HepG2 (cell line): Measurements from ENCODE around the gene PPHLN1. TPM values are rescaled to one million over a fixed set of nuclear protein-coding genes. Genes with fewer than 3 reads are reported as not detected.

Experiments
- CREBL2 ChIP-seq: sonication (generic); formaldehyde crosslinking; IDR thresholded peaks from 2 replicates; pipeline ENCODE4 v1.8.1; 2023; ENCODE audit warnings: missing genetic modification reagents, mild to moderate bottlenecking, borderline replicate concordance
- DRAP1 ChIP-seq: IDR thresholded peaks from 2 replicates; pipeline ENCODE4 v1.6.1; 2016; ENCODE audit warnings: missing genetic modification reagents, missing compliant biosample characterization
- FLYWCH1 ChIP-seq: sonication (generic); formaldehyde crosslinking; IDR thresholded peaks from 2 replicates; pipeline ENCODE4 v1.8.1; 2023; ENCODE audit warnings: mild to moderate bottlenecking, missing genetic modification reagents
- GLMP ChIP-seq: sonication (generic); formaldehyde crosslinking; IDR thresholded peaks from 2 replicates; pipeline ENCODE4 v1.9.0; 2021; ENCODE audit warnings: missing genetic modification reagents, mild to moderate bottlenecking, borderline replicate concordance
- MAZ ChIP-seq, 2 experiments: sonication (generic) in 1 of 2; formaldehyde crosslinking in 1 of 2; IDR thresholded peaks; 2 replicates each; pipeline versions ENCODE4 v1.5.0 to v1.6.1; 2012 to 2020; ENCODE audit warnings: low read depth in 2 of 2, mild to moderate bottlenecking in 2 of 2, borderline replicate concordance in 1 of 2, improper control_type of control experiment in 1 of 2, low read length in 1 of 2, missing genetic modification reagents in 1 of 2, moderate library complexity in 1 of 2
- MEIS1 ChIP-seq: sonication (generic); formaldehyde crosslinking; IDR thresholded peaks from 2 replicates; pipeline ENCODE4 v1.9.0; 2021; ENCODE audit warnings: mild to moderate bottlenecking, missing genetic modification reagents, moderate library complexity, borderline replicate concordance
- RARA ChIP-seq: IDR thresholded peaks from 2 replicates; pipeline ENCODE4 v1.6.1; 2016; ENCODE audit warnings: missing genetic modification reagents, missing compliant biosample characterization
- RBFOX2 ChIP-seq: fragments of 200-400 bp; formaldehyde crosslinking; IDR thresholded peaks from 2 replicates; pipeline ENCODE4 v1.6.1; 2017; ENCODE audit warnings: low read depth, mild to moderate bottlenecking, low read length
- SIN3B ChIP-seq: fragments of 150-350 bp; IDR thresholded peaks from 2 replicates; pipeline ENCODE4 v1.6.1; 2014; ENCODE audit warnings: low read length
- SMARCE1 ChIP-seq: fragments of 450-650 bp; IDR thresholded peaks from 2 replicates; pipeline ENCODE4 v1.6.1; 2017; ENCODE audit warnings: borderline replicate concordance
- STAG1 ChIP-seq: sonication (generic); formaldehyde crosslinking; IDR thresholded peaks from 2 replicates; pipeline ENCODE4 v1.4.0; 2020; ENCODE audit warnings: missing genetic modification reagents
- TFDP1 ChIP-seq: IDR thresholded peaks from 2 replicates; pipeline ENCODE4 v1.6.1; 2016; ENCODE audit warnings: missing compliant biosample characterization, missing genetic modification reagents, borderline replicate concordance
- ZNF230 ChIP-seq: sonication (generic); formaldehyde crosslinking; IDR thresholded peaks from 2 replicates; pipeline ENCODE4 v1.4.0; 2020; ENCODE audit warnings: mild to moderate bottlenecking, missing genetic modification reagents
- ZNF280B ChIP-seq: sonication (generic); formaldehyde crosslinking; IDR thresholded peaks from 2 replicates; pipeline ENCODE4 v1.5.0; 2020; ENCODE audit warnings: missing genetic modification reagents, mild to moderate bottlenecking, borderline replicate concordance
- ZNF350 ChIP-seq: sonication (generic); formaldehyde crosslinking; IDR thresholded peaks from 2 replicates; pipeline ENCODE4 v1.4.0; 2020; ENCODE audit warnings: mild to moderate bottlenecking, low read depth, missing genetic modification reagents, borderline replicate concordance
- ZNF484 ChIP-seq: sonication (generic); formaldehyde crosslinking; IDR thresholded peaks from 2 replicates; pipeline ENCODE4 v1.5.1; 2020; ENCODE audit warnings: mild to moderate bottlenecking, low read depth, missing genetic modification reagents, borderline replicate concordance
- ZNF766 ChIP-seq: sonication (generic); formaldehyde crosslinking; IDR thresholded peaks from 2 replicates; pipeline ENCODE4 v1.5.0; 2020; ENCODE audit warnings: missing genetic modification reagents, borderline replicate concordance
- ZNF878 ChIP-seq: sonication (generic); formaldehyde crosslinking; IDR thresholded peaks from 2 replicates; pipeline ENCODE4 v1.8.1; 2023; ENCODE audit warnings: mild to moderate bottlenecking, missing genetic modification reagents, moderate library complexity
- ZSCAN29 ChIP-seq: sonication (generic); formaldehyde crosslinking; conservative IDR thresholded peaks from 2 replicates; pipeline ENCODE4 v1.4.0; 2020; ENCODE audit warnings: mild to moderate bottlenecking, missing genetic modification reagents
- ZXDC ChIP-seq: sonication (generic); formaldehyde crosslinking; IDR thresholded peaks from 2 replicates; pipeline ENCODE4 v1.5.0; 2020; ENCODE audit warnings: mild to moderate bottlenecking, missing genetic modification reagents
- polyA plus RNA-seq, 8 experiments: library from polyadenylated mRNA; depleted of rRNA in 3 of 8; stranded (reverse) in 7 of 8; unstranded in 1 of 8; fragments of >200 nt; fragmentation: Illumina TruSeq in 4 of 8; extraction: Trizol in 4 of 8; gene quantifications; 2 replicates each; pipeline versions ENCODE4 v1.2.1 to v1.2.3, GENCODE V29; 2011 to 2016; ENCODE audit warnings: low read depth in 4 of 8, missing spikeins in 1 of 8, mixed read lengths in 1 of 8; ENCODE audit not compliant: insufficient read depth in 1 of 8
- total RNA-seq, 5 experiments: library from RNA; depleted of rRNA; stranded (reverse); fragments of >200 nt; fragmentation: Illumina TruSeq; extraction: Trizol; gene quantifications; 2 replicates each; pipeline ENCODE4 v1.2.3, GENCODE V29; 2016; ENCODE audit warnings: low read depth in 1 of 5

PPHLN1 gene
- total and polyA plus RNA-seq, 2 of the 13 experiments (the other 11 are each of a cell fraction or from before 2014, with no cell fraction given) = 43.4 to 66.0 TPM

- no peak for TF ChIP-seq ZNF230 (CRISPR knock-in tag)
- TF ChIP-seq MEIS1 = no peak
- TF ChIP-seq ZNF280B (CRISPR knock-in tag) = peak; percentile 56; the same call in 1 of the 2 replicates
- no peak for TF ChIP-seq ZNF766 (CRISPR knock-in tag)
- TF ChIP-seq RARA = peak; percentile 9; the same call in 1 of the 2 replicates
- peak; percentile 55; the same call in 1 of the 2 replicates for TF ChIP-seq ZNF350 (CRISPR knock-in tag)
- TF ChIP-seq ZSCAN29 (CRISPR knock-in tag) = 0 out of 2 replicates have a peak, but pooled peaks have one; percentile 38
- no peak for TF ChIP-seq ZNF484 (CRISPR knock-in tag)
- no peak for TF ChIP-seq GLMP (CRISPR knock-in tag)
- TF ChIP-seq TFDP1 (CRISPR knock-in tag) = peak; percentile 51; the same call in 1 of the 2 replicates
- peak; percentile 74 for TF ChIP-seq DRAP1
- TF ChIP-seq FLYWCH1 (CRISPR knock-in tag) = no peak
- no peak for TF ChIP-seq STAG1
- 0 out of 2 replicates have a peak, but pooled peaks have one; percentile 45 for TF ChIP-seq ZXDC (CRISPR knock-in tag)
- TF ChIP-seq SIN3B = peak; percentile 71; the same call in 1 of the 2 replicates
- no peak for TF ChIP-seq ZNF878 (CRISPR knock-in tag)
- peak; percentile 90 for TF ChIP-seq RBFOX2
- no peak for TF ChIP-seq SMARCE1
- TF ChIP-seq MAZ (IDR thresholded peaks at IDR 0.05; ENCODE audit: borderline replicate concordance, low read depth, low read length) = peak; percentile 57; the same call in 1 of the 2 replicates
- TF ChIP-seq MAZ (CRISPR knock-in tag; IDR thresholded peaks at IDR 0.05; ENCODE audit: low read depth) = 0 out of 2 replicates have a peak, but pooled peaks have one; percentile 57
- TF ChIP-seq CREBL2 (CRISPR knock-in tag) = no peak
Measured at GRCh38 chr12:42325653-42326474, at the start of gene PPHLN1, which contains the start of gene ZCRB1 (continued).
